Natural killer cell (primary cell): ENCODE measurements around the gene CCNQ. TPM values are rescaled to one million over a fixed set of nuclear protein-coding genes. Genes with fewer than 3 reads are reported as not detected.

Experiments
- ATAC-seq, 3 donors: fragments of 150-1000 bp in 2 of 3; fragments of 200-7000 bp in 1 of 3; cut with Tn5 transposase; 1 replicate in 1 of 3; 2 replicates in 2 of 3; pipeline ENCODE4 v1.10.0; 2021; ENCODE audit warnings: mild to moderate bottlenecking in 2 of 3, moderate library complexity in 2 of 3
- DNase-seq, 2 donors: peaks; one replicate each; pipeline versions ENCODE4 v3.0.0 to v3.0.0-alpha.2; 2013 to 2021; ENCODE audit warnings: mixed read lengths in 1 of 2
- H3K27ac ChIP-seq: one replicate; pipeline ENCODE4 v1.5.1; 2013; ENCODE audit warnings: mild to moderate bottlenecking, low read length
- H3K27me3 ChIP-seq: one replicate; pipeline ENCODE4 v1.6.1; 2013; ENCODE audit warnings: low read length; ENCODE audit not compliant: control insufficient read depth, insufficient read depth
- H3K36me3 ChIP-seq: one replicate; pipeline ENCODE4 v1.6.1; 2013; ENCODE audit warnings: low read length; ENCODE audit not compliant: control insufficient read depth, insufficient read depth
- H3K4me1 ChIP-seq: one replicate; pipeline ENCODE4 v1.6.1; 2013; ENCODE audit warnings: low read length; ENCODE audit not compliant: control insufficient read depth, insufficient read depth
- H3K4me3 ChIP-seq: one replicate; pipeline ENCODE4 v1.5.1; 2013; ENCODE audit warnings: low read length
- H3K9me3 ChIP-seq: one replicate; pipeline ENCODE4 v1.6.1; 2013; ENCODE audit warnings: low read length; ENCODE audit not compliant: control insufficient read depth, insufficient read depth
- H3K27ac Mint-ChIP-seq, 2 donors: one replicate each; pipeline ENCODE4 v1.8.0; 2022; ENCODE audit warnings: mild to moderate bottlenecking in 2 of 2, mixed read lengths in 2 of 2, moderate library complexity in 1 of 2
- H3K27me3 Mint-ChIP-seq, 2 donors: one replicate each; pipeline ENCODE4 v1.8.0; 2022; ENCODE audit warnings: low read depth in 2 of 2, mixed read lengths in 2 of 2
- H3K36me3 Mint-ChIP-seq: one replicate; pipeline ENCODE4 v1.8.0; 2022; ENCODE audit warnings: mixed read lengths
- H3K4me1 Mint-ChIP-seq, 2 donors: one replicate each; pipeline ENCODE4 v1.8.0; 2022; ENCODE audit warnings: mixed read lengths in 2 of 2
- H3K4me3 Mint-ChIP-seq: one replicate; pipeline ENCODE4 v1.8.0; 2022; ENCODE audit warnings: mild to moderate bottlenecking, moderate library complexity, mixed read lengths
- H3K9me3 Mint-ChIP-seq, 2 donors: one replicate each; pipeline ENCODE4 v1.8.0; 2022; ENCODE audit warnings: mixed read lengths in 2 of 2
- CTCF ChIP-seq: fragments of 200-600 bp; IDR thresholded peaks from one replicate; pipeline ENCODE4 v1.8.0; 2022; ENCODE audit warnings: antibody characterized with exemption
- WGBS: methylation state at CpG from one replicate; pipeline ENCODE4 v1.1.7; 2013; ENCODE audit warnings: missing lambda C conversion rate; ENCODE audit not compliant: insufficient coverage; 5-methylcytosine and 5-hydroxymethylcytosine counted together
- intact Hi-C: fragments of 100-400 bp; cut with micrococcal nuclease; formaldehyde crosslinking; loops from one replicate; pipeline ENCODE4 v1.14.2; 2022
- total RNA-seq, 4 donors: library from RNA; stranded (reverse); fragments of 120-200 nt in 1 of 4; gene quantifications; one replicate each; pipeline versions ENCODE4 v1.2.3 to v1.2.4, GENCODE V29; 2013 to 2022

Gene CCNQ
- total RNA-seq, 3 donors from 2014 or later (not counting 1 experiment from before 2014, with no cell fraction given), result 9.0 to 17.2 (median 12.5) TPM

- Mint-ChIP-seq H3K4me1 (no peaks in the 10 kb centered on the region), H3K36me3 (no peaks in the 10 kb centered on the region), H3K9me3 (no peaks in the 10 kb centered on the region), H3K4me3 (no peak overlapping the region), H3K27ac (no peak overlapping the region), H3K27me3 (peaks cover 0 to 4% of the 10 kb centered on the region in 2 donors)
- no peak overlapping the region for H3K27ac ChIP-seq
- TF ChIP-seq CTCF, result peak; percentile 25
- no peaks in the 10 kb centered on the region for H3K4me1 ChIP-seq
- peak in 2 of 3 donors; percentile 54 to 68 for ATAC-seq
- no peaks in the 10 kb centered on the region for H3K36me3 ChIP-seq
- WGBS, result 39% methylated on average over 17 of the region's 17 CpGs
- H3K4me3 ChIP-seq, result no peak overlapping the region
- no peaks in the 10 kb centered on the region for H3K9me3 ChIP-seq
- intact Hi-C loops, result loop anchor here (2.0 kb wide), 1 partner anchor 114 kb away; no protein-coding TSS in a partner anchor
- peak; percentile 41 to 76 for DNase-seq
- H3K27me3 ChIP-seq, result no peaks in the 10 kb centered on the region
Observed at GRCh38 chrX:153554519-153555167, 44.3 kb downstream of the CCNQ start.

DNA sequence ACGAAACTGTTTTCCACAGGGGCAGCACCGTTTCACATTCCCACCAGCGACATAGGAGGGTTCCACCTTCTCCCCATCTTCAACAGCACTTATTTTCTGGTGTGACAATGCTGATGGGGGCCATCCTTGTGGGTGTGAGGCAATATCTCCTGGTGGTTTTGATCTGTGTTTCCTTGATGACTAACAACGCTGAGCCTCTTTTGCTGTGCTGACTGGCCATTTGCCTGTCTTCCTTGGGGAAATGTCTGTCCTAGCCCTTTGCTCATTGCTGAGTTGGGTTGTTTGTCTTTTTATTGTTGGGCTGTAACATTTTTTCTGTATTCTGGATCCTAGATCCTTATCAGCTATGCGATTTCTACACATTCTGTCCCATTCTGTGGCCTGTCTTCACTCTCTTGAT, 47.8 kb downstream of the CCNQ start:
- H3K4me3 Mint-ChIP-seq, result no peak overlapping the region

GRCh38 chrX:153549807-153550206, 49.1 kb downstream of the CCNQ start:
- H3K27ac Mint-ChIP-seq, result no peak overlapping the region
- ATAC-seq, result no peak
- H3K4me3 ChIP-seq, result no peak overlapping the region
- H3K27me3 Mint-ChIP-seq, result peaks cover 5 to 6% of the 10 kb centered on the region in 2 donors
- WGBS, result 88% methylated on average over 16 of the region's 16 CpGs
- no peak for TF ChIP-seq CTCF
- H3K27ac ChIP-seq, result no peak overlapping the region
- H3K4me1 ChIP-seq, result no peaks in the 10 kb centered on the region
- H3K36me3 Mint-ChIP-seq, result no peaks in the 10 kb centered on the region
- H3K9me3 Mint-ChIP-seq, result no peaks in the 10 kb centered on the region
- no peaks in the 10 kb centered on the region for H3K36me3 ChIP-seq
- intact Hi-C loops, result no loop called here
- H3K4me3 Mint-ChIP-seq, result no peak overlapping the region
- no peaks in the 10 kb centered on the region for H3K9me3 ChIP-seq
- H3K4me1 Mint-ChIP-seq, result no peaks in the 10 kb centered on the region
- no peaks in the 10 kb centered on the region for H3K27me3 ChIP-seq
- DNase-seq, result no peak

More for the DNA sequence above, 47.8 kb downstream of the CCNQ start:
- no peaks in the 10 kb centered on the region for H3K9me3 ChIP-seq
- H3K27ac ChIP-seq, result no peak overlapping the region
- H3K36me3 ChIP-seq, result no peaks in the 10 kb centered on the region
- no peak for TF ChIP-seq CTCF
- ATAC-seq, result no peak
- H3K4me1 ChIP-seq, result no peaks in the 10 kb centered on the region
- WGBS, result 74% methylated on average over 2 of the region's 5 CpGs
- no peak overlapping the region for H3K27ac Mint-ChIP-seq
- intact Hi-C loops, result no loop called here
- no peaks in the 10 kb centered on the region for H3K27me3 ChIP-seq
- no peaks in the 10 kb centered on the region for H3K4me1 Mint-ChIP-seq
- no peaks in the 10 kb centered on the region for H3K36me3 Mint-ChIP-seq
- DNase-seq, result no peak
- peaks cover 5 to 6% of the 10 kb centered on the region in 2 donors for H3K27me3 Mint-ChIP-seq
- no peaks in the 10 kb centered on the region for H3K9me3 Mint-ChIP-seq
- no peak overlapping the region for H3K4me3 ChIP-seq

- no peaks in the 10 kb centered on the region for H3K27me3 ChIP-seq
- no peak for TF ChIP-seq CTCF
- DNase-seq, result no peak
- no peaks in the 10 kb centered on the region for H3K36me3 ChIP-seq
- H3K9me3 ChIP-seq, result no peaks in the 10 kb centered on the region
- WGBS, result 86% methylated on average over 17 of the region's 17 CpGs
- no peak for ATAC-seq
- H3K4me1 ChIP-seq, result no peaks in the 10 kb centered on the region
- no peak overlapping the region for H3K4me3 ChIP-seq
- Mint-ChIP-seq H3K9me3 (no peaks in the 10 kb centered on the region), H3K4me3 (no peak overlapping the region), H3K27ac (no peak overlapping the region), H3K27me3 (peaks cover 5 to 6% of the 10 kb centered on the region in 2 donors), H3K36me3 (no peaks in the 10 kb centered on the region), H3K4me1 (no peaks in the 10 kb centered on the region)
- intact Hi-C loops, result no loop called here
- no peak overlapping the region for H3K27ac ChIP-seq
Observed at GRCh38 chrX:153549231-153549630, 49.7 kb downstream of the CCNQ start.
